ENCODE measurements around the gene SCART1.

- TF ChIP-seq CTCF (IDR thresholded peaks at IDR 0.05; ENCODE audit: low read depth, low read length, poor library complexity, severe bottlenecking) (no peak), EZH2phosphoT487 (IDR thresholded peaks at IDR 0.05; ENCODE audit: borderline replicate concordance, low read length) (no peak)
Measured at GRCh38 chr10:133473270-133473669, 19.5 kb downstream of the SCART1 start.
